Measurements from ENCODE around the gene ACOXL.

- no peak for TF ChIP-seq PAX5 (IDR thresholded peaks at IDR 0.05; ENCODE audit: insufficient read depth, low read length, severe bottlenecking)
- TF ChIP-seq POLR2A (IDR thresholded peaks at IDR 0.05; ENCODE audit: low read depth, low read length): no peak
Observed at GRCh38 chr2:111055735-111056134, 323.4 kb downstream of the ACOXL start.
